ENCODE data around the gene CDH13.

Gene CDH13

GRCh38 chr16:83285921-83286320 lies 659.2 kb downstream of the CDH13 start:
- no peak for TF ChIP-seq CTCF (IDR thresholded peaks at IDR 0.05; ENCODE audit: low read depth, low read length, poor library complexity, severe bottlenecking)
- no peak for TF ChIP-seq EZH2phosphoT487 (IDR thresholded peaks at IDR 0.05; ENCODE audit: borderline replicate concordance, low read length)
- Histone ChIP-seq H3K36me3 (ENCODE audit: control insufficient read depth, low read length) (no peaks in the 10 kb centered on the region), H3K9me2 (replicated peaks; ENCODE audit: control insufficient read depth, low read length) (no peaks in the 10 kb centered on the region), H3K4me3 (ENCODE audit: low read length) (no peak overlapping the region), H3K4me1 (ENCODE audit: control insufficient read depth, low read length) (no peaks in the 10 kb centered on the region), H3K27me3 (ENCODE audit: control insufficient read depth, low read length) (no peaks in the 10 kb centered on the region), H3K79me2 (ENCODE audit: control insufficient read depth, low read length) (no peaks in the 10 kb centered on the region), H3F3A (ENCODE audit: control insufficient read depth, insufficient read depth) (no peaks in the 10 kb centered on the region), H4K20me1 (ENCODE audit: control insufficient read depth, insufficient read depth, low read depth, low read length) (no peaks in the 10 kb centered on the region), H3K9me3 (ENCODE audit: control insufficient read depth, insufficient read depth, low read length) (no peaks in the 10 kb centered on the region), H3K27ac (ENCODE audit: low read depth, low read length) (no peak overlapping the region), H3K4me2 (ENCODE audit: low read length) (no peak overlapping the region)

- Histone ChIP-seq H3K4me2 (ENCODE audit: low read length) (no peak overlapping the region), H3K79me2 (ENCODE audit: control insufficient read depth, low read length) (no peaks in the 10 kb centered on the region), H3K4me1 (ENCODE audit: control insufficient read depth, low read length) (no peaks in the 10 kb centered on the region), H3K9me2 (replicated peaks; ENCODE audit: control insufficient read depth, low read length) (no peaks in the 10 kb centered on the region), H3K27me3 (ENCODE audit: control insufficient read depth, low read length) (no peaks in the 10 kb centered on the region), H3F3A (ENCODE audit: control insufficient read depth, insufficient read depth) (no peaks in the 10 kb centered on the region), H3K4me3 (ENCODE audit: low read length) (no peak overlapping the region), H4K20me1 (ENCODE audit: control insufficient read depth, insufficient read depth, low read depth, low read length) (no peaks in the 10 kb centered on the region), H3K36me3 (ENCODE audit: control insufficient read depth, low read length) (no peaks in the 10 kb centered on the region), H3K27ac (ENCODE audit: low read depth, low read length) (no peak overlapping the region), H3K9me3 (ENCODE audit: control insufficient read depth, insufficient read depth, low read length) (no peaks in the 10 kb centered on the region)
- no peak for TF ChIP-seq EZH2phosphoT487 (IDR thresholded peaks at IDR 0.05; ENCODE audit: borderline replicate concordance, low read length)
- TF ChIP-seq CTCF (IDR thresholded peaks at IDR 0.05; ENCODE audit: low read depth, low read length, poor library complexity, severe bottlenecking) = no peak
Measured at GRCh38 chr16:83296505-83296904, 669.7 kb downstream of the CDH13 start.

- TF ChIP-seq CTCF (IDR thresholded peaks at IDR 0.05; ENCODE audit: low read depth, low read length, poor library complexity, severe bottlenecking) (no peak), EZH2phosphoT487 (IDR thresholded peaks at IDR 0.05; ENCODE audit: borderline replicate concordance, low read length) (no peak)
- Histone ChIP-seq H3K4me1 (ENCODE audit: control insufficient read depth, low read length) (no peaks in the 10 kb centered on the region), H3K27me3 (ENCODE audit: control insufficient read depth, low read length) (no peaks in the 10 kb centered on the region), H4K20me1 (ENCODE audit: control insufficient read depth, insufficient read depth, low read depth, low read length) (no peaks in the 10 kb centered on the region), H3K4me2 (ENCODE audit: low read length) (no peak overlapping the region), H3K4me3 (ENCODE audit: low read length) (no peak overlapping the region), H3K79me2 (ENCODE audit: control insufficient read depth, low read length) (no peaks in the 10 kb centered on the region), H3K36me3 (ENCODE audit: control insufficient read depth, low read length) (no peaks in the 10 kb centered on the region), H3F3A (ENCODE audit: control insufficient read depth, insufficient read depth) (no peaks in the 10 kb centered on the region), H3K9me2 (replicated peaks; ENCODE audit: control insufficient read depth, low read length) (no peaks in the 10 kb centered on the region), H3K27ac (ENCODE audit: low read depth, low read length) (no peak overlapping the region), H3K9me3 (ENCODE audit: control insufficient read depth, insufficient read depth, low read length) (no peaks in the 10 kb centered on the region)
Measured at GRCh38 chr16:83298541-83298940, 671.8 kb downstream of the CDH13 start.

GRCh38 chr16:83300326-83300725 lies 673.6 kb downstream of the CDH13 start:
- Histone ChIP-seq H3K27ac (ENCODE audit: low read depth, low read length) (no peak overlapping the region), H3K9me3 (ENCODE audit: control insufficient read depth, insufficient read depth, low read length) (no peaks in the 10 kb centered on the region), H3K36me3 (ENCODE audit: control insufficient read depth, low read length) (no peaks in the 10 kb centered on the region), H3K79me2 (ENCODE audit: control insufficient read depth, low read length) (no peaks in the 10 kb centered on the region), H3K4me1 (ENCODE audit: control insufficient read depth, low read length) (no peaks in the 10 kb centered on the region), H3K27me3 (ENCODE audit: control insufficient read depth, low read length) (no peaks in the 10 kb centered on the region), H3K4me3 (ENCODE audit: low read length) (no peak overlapping the region), H3K4me2 (ENCODE audit: low read length) (no peak overlapping the region), H4K20me1 (ENCODE audit: control insufficient read depth, insufficient read depth, low read depth, low read length) (no peaks in the 10 kb centered on the region), H3K9me2 (replicated peaks; ENCODE audit: control insufficient read depth, low read length) (no peaks in the 10 kb centered on the region), H3F3A (ENCODE audit: control insufficient read depth, insufficient read depth) (no peaks in the 10 kb centered on the region)
- no peak for TF ChIP-seq EZH2phosphoT487 (IDR thresholded peaks at IDR 0.05; ENCODE audit: borderline replicate concordance, low read length)
- no peak for TF ChIP-seq CTCF (IDR thresholded peaks at IDR 0.05; ENCODE audit: low read depth, low read length, poor library complexity, severe bottlenecking)

All from DOHH2 (cell line).